Glomerular visceral epithelial cell (primary cell): Measurements from ENCODE around the gene BACE2.

Experiments used
- DNase-seq: peaks from one replicate; pipeline ENCODE4 v3.0.0-alpha.2; 2016; ENCODE audit errors: extremely low spot score

BACE2 gene

GRCh38 chr21:41148798-41149197, 19.2 kb upstream of the BACE2 start:
- no peak for DNase-seq

- no peak for DNase-seq
These were observed 18.8 kb upstream of the BACE2 start for GRCh38 chr21:41149199-41149598.

- no peak for DNase-seq
These were observed 15.8 kb upstream of the BACE2 start for GRCh38 chr21:41152147-41152546.

- DNase-seq: no peak
These were observed 14.5 kb upstream of the BACE2 start for GRCh38 chr21:41153443-41153842.

- DNase-seq: no peak
These were observed 11.8 kb upstream of the BACE2 start for GRCh38 chr21:41156142-41156541.

- DNase-seq: no peak
These were observed 9.9 kb upstream of the BACE2 start for GRCh38 chr21:41158026-41158425.

GRCh38 chr21:41160036-41160435, 7.9 kb upstream of the BACE2 start:
- DNase-seq: peak; percentile 15

- DNase-seq: no peak
These were observed 6.5 kb upstream of the BACE2 start for GRCh38 chr21:41161428-41161827.

GRCh38 chr21:41162096-41162495, 5.9 kb upstream of the BACE2 start:
- DNase-seq: no peak

- no peak for DNase-seq
These were observed 4.9 kb upstream of the BACE2 start for GRCh38 chr21:41163091-41163490.

GRCh38 chr21:41164052-41164451, 3.9 kb upstream of the BACE2 start:
- no peak for DNase-seq

- DNase-seq: peak; percentile 75
These were observed 2.8 kb upstream of the BACE2 start for GRCh38 chr21:41164981-41165655.

GRCh38 chr21:41166884-41167283, 1.1 kb upstream of the BACE2 start:
- DNase-seq: no peak

- peak; percentile 72 for DNase-seq
These were observed 664 bp downstream of the BACE2 start for GRCh38 chr21:41168391-41169257.

- DNase-seq: no peak
These were observed 1.3 kb downstream of the BACE2 start for GRCh38 chr21:41169258-41169576.

GRCh38 chr21:41169701-41170100, 1.7 kb downstream of the BACE2 start:
- DNase-seq: no peak

GRCh38 chr21:41170442-41170841, 2.5 kb downstream of the BACE2 start:
- peak; percentile 58 for DNase-seq

- DNase-seq: no peak
These were observed 3.1 kb downstream of the BACE2 start for GRCh38 chr21:41170859-41171609.

- DNase-seq: no peak
These were observed 7.1 kb downstream of the BACE2 start for GRCh38 chr21:41175080-41175479.

- no peak for DNase-seq
These were observed 8.9 kb downstream of the BACE2 start for GRCh38 chr21:41176846-41177245.

GRCh38 chr21:41180752-41181151, 12.8 kb downstream of the BACE2 start:
- no peak for DNase-seq

GRCh38 chr21:41182547-41182946, 14.6 kb downstream of the BACE2 start:
- no peak for DNase-seq

GRCh38 chr21:41183575-41183974, 15.6 kb downstream of the BACE2 start:
- DNase-seq: no peak
